Coronary artery (tissue), 2 donors: Measurements from ENCODE around the gene SH2D2A.

Source experiments
- DNase-seq: peaks from one replicate; pipeline ENCODE4 v3.0.0-alpha.2; 2017; ENCODE audit warnings: low spot score
- H3K27ac ChIP-seq, 2 donors: fragments of 200-600 bp; sonication (generic); one replicate each; pipeline ENCODE4 v1.5.1; 2016 to 2019
- H3K4me3 ChIP-seq: fragments of 200-600 bp; sonication (generic); 2 replicates; pipeline ENCODE4 v1.5.1; 2016; ENCODE audit warnings: mild to moderate bottlenecking, moderate library complexity
- CTCF ChIP-seq: fragments of 200-600 bp; sonication (generic); IDR thresholded peaks from one replicate; pipeline ENCODE4 v1.5.1; 2019; ENCODE audit warnings: antibody characterized with exemption

Gene SH2D2A

GRCh38 chr1:156781585-156782186 is 35.0 kb downstream of the SH2D2A start:
- no peak for TF ChIP-seq CTCF
- no peak for DNase-seq
- Histone ChIP-seq H3K4me3 (no peak overlapping the region), H3K27ac (no peak overlapping the region)

GRCh38 chr1:156777573-156777972 is 39.1 kb downstream of the SH2D2A start:
- Histone ChIP-seq H3K27ac (no peak overlapping the region), H3K4me3 (no peak overlapping the region)
- TF ChIP-seq CTCF = no peak
- DNase-seq = no peak

DNA sequence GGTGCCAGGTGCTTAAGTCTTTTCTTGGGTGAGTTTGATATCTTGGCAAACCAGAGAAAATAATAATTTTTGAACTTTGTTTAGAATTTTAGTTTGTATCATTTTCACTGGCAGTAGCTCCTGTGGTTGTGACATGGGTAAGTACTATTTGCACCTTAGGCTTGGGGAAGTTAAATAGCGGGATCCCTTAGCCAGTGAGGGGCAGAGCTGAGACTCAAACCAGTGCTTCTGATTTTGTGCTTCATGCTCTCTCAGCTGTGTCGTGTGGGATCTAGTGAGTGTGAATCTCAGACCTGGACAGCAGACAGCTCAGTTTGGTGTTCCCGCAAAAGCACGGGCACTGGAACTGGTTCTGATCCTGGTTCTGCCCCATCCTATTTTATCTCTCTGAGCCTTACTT is 39.7 kb downstream of the SH2D2A start:
- TF ChIP-seq CTCF = no peak
- no peak overlapping the region for H3K4me3 ChIP-seq
- H3K27ac ChIP-seq = no peak overlapping the region
- DNase-seq = no peak

DNA sequence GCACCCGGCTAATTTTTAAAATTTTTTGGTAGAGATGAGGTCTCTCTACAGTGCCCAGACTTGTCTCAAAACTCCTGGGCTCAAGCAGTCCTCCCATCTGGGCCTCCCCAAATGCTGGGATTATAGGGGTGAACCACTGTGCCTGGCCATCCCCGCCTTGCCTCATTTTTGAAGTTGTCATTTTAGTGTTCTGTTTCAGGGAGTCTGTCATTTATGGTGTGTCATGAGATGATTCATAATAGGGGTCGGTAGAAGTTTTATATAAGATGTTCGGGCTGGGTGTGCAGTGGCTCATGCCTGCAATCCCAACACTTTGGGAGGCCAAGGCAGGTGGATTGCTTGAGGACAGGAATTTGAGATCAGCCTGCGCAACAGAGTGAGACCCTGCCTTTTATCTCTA is 40.8 kb downstream of the SH2D2A start:
- H3K4me3 ChIP-seq = no peak overlapping the region
- no peak for DNase-seq
- no peak overlapping the region for H3K27ac ChIP-seq
- TF ChIP-seq CTCF = no peak

- no peak for DNase-seq
- peak overlapping the region; percentile 5 to 35 for H3K27ac ChIP-seq
- no peak for TF ChIP-seq CTCF
- H3K4me3 ChIP-seq = peak overlapping the region; percentile 27
Measured at GRCh38 chr1:156773607-156774006, 43.0 kb downstream of the SH2D2A start.

- H3K27ac ChIP-seq = peak overlapping the region; percentile 5 to 35
Measured at GRCh38 chr1:156772728-156773497, 43.7 kb downstream of the SH2D2A start.

More at GRCh38 chr1:156772728-156773497, 43.7 kb downstream of the SH2D2A start:
- peak overlapping the region; percentile 27 for H3K4me3 ChIP-seq
- DNase-seq = no peak
- no peak for TF ChIP-seq CTCF
